ENCODE measurements around the gene DSP. TPM values are rescaled to one million over a fixed set of nuclear protein-coding genes. Genes with fewer than 3 reads are reported as not detected.
A peak's percentile ranks its signal among the peaks of the same experiment; 100 is the strongest.

DSP gene
- total and polyA plus RNA-seq, 2 of the 13 experiments (the other 11 are each of a cell fraction or from before 2014, with no cell fraction given), result 89.8 to 117 TPM

- TF ChIP-seq TFDP2 (CRISPR knock-in tag; IDR thresholded peaks at IDR 0.05) (no peak), ZNF121 (CRISPR knock-in tag; IDR thresholded peaks at IDR 0.05) (peak; percentile 49; the same call in 1 of the 2 replicates), EHMT2 (IDR thresholded peaks at IDR 0.05; ENCODE audit: borderline replicate concordance, low read depth, low read length) (no peak), MYC (CRISPR knock-in tag; IDR thresholded peaks at IDR 0.05; ENCODE audit: borderline replicate concordance) (no peak), TEAD3 (CRISPR knock-in tag; optimal IDR thresholded peaks at IDR 0.05; ENCODE audit: borderline replicate concordance) (peak; percentile 35), MYNN (CRISPR knock-in tag; IDR thresholded peaks at IDR 0.05; ENCODE audit: low read depth) (no peak), SETDB1 (CRISPR knock-in tag; IDR thresholded peaks at IDR 0.05; ENCODE audit: borderline replicate concordance) (no peak), PTBP1 (IDR thresholded peaks at IDR 0.05; ENCODE audit: low read depth, low read length, poor library complexity, severe bottlenecking) (no peak), TGIF2 (CRISPR knock-in tag; IDR thresholded peaks at IDR 0.05) (peak; percentile 95; the same call in 1 of the 2 replicates), PHF21A (CRISPR knock-in tag; IDR thresholded peaks at IDR 0.05) (no peak), ZNF143 (CRISPR knock-in tag; IDR thresholded peaks at IDR 0.05) (no peak), IKZF4 (CRISPR knock-in tag; IDR thresholded peaks at IDR 0.05; ENCODE audit: borderline replicate concordance, low read depth, not compliant biosample characterization) (no peak), ARNT2 (CRISPR knock-in tag; IDR thresholded peaks at IDR 0.05; ENCODE audit: low read depth) (0 out of 2 replicates have a peak, but pooled peaks have one; percentile 5), MYPOP (CRISPR knock-in tag; IDR thresholded peaks at IDR 0.05) (no peak), HMG20B (CRISPR knock-in tag; conservative IDR thresholded peaks at IDR 0.05) (no peak), NR2C2 (CRISPR knock-in tag; IDR thresholded peaks at IDR 0.05; ENCODE audit: borderline replicate concordance) (no peak), KIAA2018 (CRISPR knock-in tag; IDR thresholded peaks at IDR 0.05; ENCODE audit: borderline replicate concordance) (no peak), IKZF5 (CRISPR knock-in tag; IDR thresholded peaks at IDR 0.05) (no peak), ONECUT2 (CRISPR knock-in tag; IDR thresholded peaks at IDR 0.05) (no peak), ZBTB42 (CRISPR knock-in tag; IDR thresholded peaks at IDR 0.05) (no peak)
Observed at GRCh38 chr6:7590918-7591302, 49.4 kb downstream of the DSP start (continued).
